GM12874 (cell line): ENCODE data around the gene CPZ.

Experiments used
- CTCF ChIP-seq: IDR thresholded peaks from 2 replicates; pipeline ENCODE4 v1.5.1; 2011; ENCODE audit warnings: low read depth, mild to moderate bottlenecking, control low read depth, low read length, moderate library complexity; ENCODE audit not compliant: insufficient read depth

CPZ gene

DNA sequence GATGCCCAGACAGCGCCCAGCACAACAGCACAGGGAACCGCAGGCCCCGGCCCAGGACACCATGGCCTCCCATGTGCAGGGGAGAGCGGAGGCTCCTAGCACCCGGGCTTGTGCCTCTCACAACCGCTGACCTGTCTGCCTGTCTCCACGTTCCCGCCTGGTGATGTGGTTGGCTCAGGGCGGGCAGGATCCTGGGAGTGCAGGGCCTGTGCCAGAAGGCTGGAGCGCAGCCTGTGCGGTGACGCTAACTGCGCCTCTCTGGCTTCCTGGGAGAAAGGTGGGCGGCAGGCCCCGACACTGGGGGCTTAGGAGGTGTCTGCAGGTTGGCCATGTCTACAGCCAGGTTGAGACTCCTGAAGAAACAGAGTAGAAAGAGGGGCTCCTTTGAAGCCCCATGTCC lies 48.7 kb downstream of the CPZ start:
- TF ChIP-seq CTCF = no peak

GRCh38 chr4:8641931-8642650 lies 49.5 kb downstream of the CPZ start:
- no peak for TF ChIP-seq CTCF

- TF ChIP-seq CTCF = no peak
Observed at GRCh38 chr4:8642651-8643321, 50.2 kb downstream of the CPZ start.

GRCh38 chr4:8643441-8643840 lies 50.9 kb downstream of the CPZ start:
- TF ChIP-seq CTCF = no peak

GRCh38 chr4:8643986-8644385 lies 51.4 kb downstream of the CPZ start:
- TF ChIP-seq CTCF = no peak

DNA sequence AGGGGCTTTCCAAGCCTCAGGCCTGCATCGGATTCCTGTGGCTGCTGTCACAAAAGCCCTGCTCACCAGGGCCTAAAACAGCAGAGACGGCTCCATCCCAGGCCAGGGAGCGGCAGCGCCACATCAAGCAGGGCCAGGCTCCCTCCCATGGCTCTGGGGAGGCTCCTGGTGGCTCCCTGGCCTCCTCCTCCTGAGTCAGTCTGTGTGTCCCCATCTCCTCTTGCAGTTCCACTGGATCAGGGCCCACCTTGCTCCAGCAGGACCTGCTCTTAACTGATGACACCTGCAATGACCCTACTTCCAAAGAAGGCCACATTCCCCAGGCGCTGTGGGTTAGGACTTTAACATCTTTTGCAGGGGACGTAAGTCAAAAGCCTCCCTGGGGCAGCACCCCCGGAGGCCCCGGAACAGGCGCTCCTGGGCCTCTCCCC lies 51.9 kb downstream of the CPZ start:
- TF ChIP-seq CTCF = no peak

DNA sequence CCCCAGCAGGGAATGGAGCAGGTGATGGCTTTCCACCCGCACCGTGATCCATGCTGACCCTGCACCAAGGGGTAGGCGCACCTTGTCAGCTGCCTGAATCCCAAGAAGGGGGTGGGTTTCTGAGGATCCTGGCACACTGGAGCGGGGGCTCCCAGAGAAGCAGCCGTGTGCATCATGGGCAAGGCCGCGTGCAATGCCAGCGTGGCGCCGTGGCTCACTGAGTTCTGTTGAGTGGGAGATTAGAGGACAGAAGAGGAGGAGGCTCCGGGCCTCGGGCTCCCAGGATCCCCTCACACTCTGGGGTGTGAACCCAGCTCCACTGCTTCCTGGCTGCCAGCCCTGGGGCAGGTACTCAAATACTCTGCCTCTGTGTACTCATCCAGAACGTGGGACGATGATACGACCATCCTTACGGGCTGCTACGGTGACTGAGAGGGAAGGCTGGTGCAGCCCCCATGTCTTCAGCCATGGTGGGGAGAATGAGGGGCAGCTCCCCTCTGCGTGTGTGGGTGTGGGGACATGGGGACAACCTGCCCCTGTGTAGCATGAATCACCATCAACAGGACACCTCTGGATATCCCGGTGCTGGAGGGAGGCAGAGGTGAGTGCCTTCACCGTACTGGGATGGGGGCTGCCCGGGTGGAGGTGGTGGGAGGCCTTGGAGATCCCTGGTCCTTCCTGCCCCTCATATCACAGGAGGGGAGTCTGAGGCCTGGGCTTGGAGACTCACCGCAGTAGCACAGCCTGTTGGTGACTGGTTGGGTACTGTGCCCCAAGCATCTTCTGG lies 52.6 kb downstream of the CPZ start:
- no peak for TF ChIP-seq CTCF
